Upper lobe of left lung (tissue), 6 donors: ENCODE measurements around the gene CCDC28B. TPM values are rescaled to one million over a fixed set of nuclear protein-coding genes. Genes with fewer than 3 reads are reported as not detected.
"Not testable (repeated sequence)": the region's sequence is repeated elsewhere in the genome, so short reads cannot be mapped to it uniquely, and the experiment has no call there.

Source experiments
- ATAC-seq, 2 donors: fragments of 200-7000 bp; cut with Tn5 transposase; one replicate each; pipeline ENCODE4 v1.9.1; 2022; ENCODE audit warnings: mild to moderate bottlenecking in 2 of 2, moderate library complexity in 2 of 2; ENCODE audit not compliant: low FRiP score in 2 of 2
- DNase-seq, 2 donors: peaks; one replicate each; pipeline ENCODE4 v3.0.0-alpha.2; 2019 to 2020
- H3K27ac ChIP-seq, 4 donors: fragments of 200-600 bp; sonication (generic); one replicate each; pipeline ENCODE4 v1.5.1; 2016 to 2019
- H3K27me3 ChIP-seq, 4 donors: fragments of 200-600 bp; sonication (generic); one replicate each; pipeline ENCODE4 v1.5.1; 2017 to 2019
- H3K36me3 ChIP-seq, 4 donors: fragments of 200-600 bp; sonication (generic); one replicate each; pipeline ENCODE4 v1.5.1; 2016 to 2019
- H3K4me1 ChIP-seq, 4 donors: fragments of 200-600 bp; sonication (generic); one replicate each; pipeline ENCODE4 v1.5.1; 2018 to 2019
- H3K4me3 ChIP-seq, 4 donors: fragments of 200-600 bp; sonication (generic); one replicate each; pipeline ENCODE4 v1.5.1; 2017 to 2019; ENCODE audit warnings: mild to moderate bottlenecking in 2 of 4, moderate library complexity in 1 of 4
- H3K9me3 ChIP-seq, 4 donors: fragments of 200-600 bp; sonication (generic); one replicate each; pipeline ENCODE4 v1.5.1; 2018 to 2019
- EP300 ChIP-seq, 4 donors: sonication (generic); formaldehyde crosslinking; IDR thresholded peaks; one replicate each; pipeline ENCODE4 v1.5.1; 2017; ENCODE audit warnings: antibody characterized with exemption in 4 of 4, control low read depth in 2 of 4
- POLR2A ChIP-seq, 4 donors: fragments of 450-650 bp; IDR thresholded peaks; one replicate each; pipeline ENCODE4 v1.5.1; 2016 to 2017; ENCODE audit warnings: antibody characterized with exemption in 4 of 4, mild to moderate bottlenecking in 2 of 4
- POLR2AphosphoS5 ChIP-seq, 2 donors: sonication (generic); formaldehyde crosslinking; IDR thresholded peaks; one replicate each; pipeline ENCODE4 v1.5.1; 2017; ENCODE audit warnings: antibody characterized with exemption in 2 of 2
- WGBS, 2 donors: methylation state at CpG; one replicate each; pipeline ENCODE4 v1.1.5; 2017 to 2018; 5-methylcytosine and 5-hydroxymethylcytosine counted together
- total RNA-seq, 6 donors: library from RNA; depleted of rRNA in 4 of 6; stranded (reverse); fragments of >200 nt in 4 of 6; gene quantifications; one replicate each; pipeline versions ENCODE4 v1.1.0 to v1.2.1, GENCODE V29; 2016 to 2021
- TF ChIP-seq, protein P1 (sequence below), 6 experiments: fragments of 450-650 bp in 4 of 6; fragments of 200-600 bp in 2 of 6; sonication (generic) in 2 of 6; IDR thresholded peaks; one replicate each; pipeline ENCODE4 v1.5.1; 2016 to 2019; ENCODE audit warnings: antibody characterized with exemption in 6 of 6
- donor health status: DM: no; HTN: no; CAD: no; lungs with moderate emphysema.
- donor health status: DM: no; HTN: yes; CAD: no; lungs with severe emphysema.

CCDC28B gene
- total RNA-seq, 6 donors from 2014 or later = 0.98 to 4.2 (median 3.2) TPM

DNA sequence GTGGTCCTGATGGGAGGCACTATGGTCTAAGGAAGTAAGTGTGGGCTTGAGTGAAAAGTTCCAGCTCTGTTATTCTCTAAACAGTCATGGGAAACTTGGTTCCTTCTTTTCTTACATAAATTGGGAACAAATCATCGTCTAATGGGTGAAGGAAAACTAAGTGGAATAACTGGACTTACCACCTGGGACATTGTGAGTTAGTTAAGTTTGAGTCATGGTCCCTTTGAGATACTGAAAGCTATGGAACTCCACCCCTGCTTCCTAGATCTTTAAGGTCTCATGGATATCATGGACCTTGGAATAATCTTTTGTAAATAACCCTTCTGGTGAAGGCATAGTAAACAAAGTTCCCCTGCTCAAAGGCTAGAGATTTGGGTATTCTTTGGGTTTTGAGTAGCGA is 37.0 kb upstream of the CCDC28B start:
- no peak overlapping the region for H3K27ac ChIP-seq
- H3K4me1 ChIP-seq = no peaks in the 10 kb centered on the region
- no peak for DNase-seq
- H3K4me3 ChIP-seq = no peak overlapping the region
- peaks cover 35 to 95% (median 77%) of the 10 kb centered on the region in 4 donors for H3K36me3 ChIP-seq
- no peaks in the 10 kb centered on the region for H3K9me3 ChIP-seq
- WGBS, 2 donors = 88 to 91% methylated on average over 2 of the region's 2 CpGs
- TF ChIP-seq, protein P1, sequence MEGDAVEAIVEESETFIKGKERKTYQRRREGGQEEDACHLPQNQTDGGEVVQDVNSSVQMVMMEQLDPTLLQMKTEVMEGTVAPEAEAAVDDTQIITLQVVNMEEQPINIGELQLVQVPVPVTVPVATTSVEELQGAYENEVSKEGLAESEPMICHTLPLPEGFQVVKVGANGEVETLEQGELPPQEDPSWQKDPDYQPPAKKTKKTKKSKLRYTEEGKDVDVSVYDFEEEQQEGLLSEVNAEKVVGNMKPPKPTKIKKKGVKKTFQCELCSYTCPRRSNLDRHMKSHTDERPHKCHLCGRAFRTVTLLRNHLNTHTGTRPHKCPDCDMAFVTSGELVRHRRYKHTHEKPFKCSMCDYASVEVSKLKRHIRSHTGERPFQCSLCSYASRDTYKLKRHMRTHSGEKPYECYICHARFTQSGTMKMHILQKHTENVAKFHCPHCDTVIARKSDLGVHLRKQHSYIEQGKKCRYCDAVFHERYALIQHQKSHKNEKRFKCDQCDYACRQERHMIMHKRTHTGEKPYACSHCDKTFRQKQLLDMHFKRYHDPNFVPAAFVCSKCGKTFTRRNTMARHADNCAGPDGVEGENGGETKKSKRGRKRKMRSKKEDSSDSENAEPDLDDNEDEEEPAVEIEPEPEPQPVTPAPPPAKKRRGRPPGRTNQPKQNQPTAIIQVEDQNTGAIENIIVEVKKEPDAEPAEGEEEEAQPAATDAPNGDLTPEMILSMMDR (IDR thresholded peaks at IDR 0.05) = no peak
- TF ChIP-seq EP300 (IDR thresholded peaks at IDR 0.05) (no peak), POLR2AphosphoS5 (IDR thresholded peaks at IDR 0.05) (no peak), POLR2A (IDR thresholded peaks at IDR 0.05) (no peak)
- H3K27me3 ChIP-seq = no peaks in the 10 kb centered on the region
- no peak for ATAC-seq

- H3K4me1 ChIP-seq, H3K9me3 ChIP-seq, H3K27ac ChIP-seq, DNase-seq, H3K27me3 ChIP-seq, H3K4me3 ChIP-seq, ATAC-seq: not testable (repeated sequence)
- H3K36me3 ChIP-seq = peaks cover 33 to 95% (median 71%) of the 10 kb centered on the region in 4 donors
- 97 to 99% methylated on average over 10 of the region's 10 CpGs for WGBS, 2 donors
Measured at GRCh38 chr1:32165633-32166032, 34.8 kb upstream of the CCDC28B start.

DNA sequence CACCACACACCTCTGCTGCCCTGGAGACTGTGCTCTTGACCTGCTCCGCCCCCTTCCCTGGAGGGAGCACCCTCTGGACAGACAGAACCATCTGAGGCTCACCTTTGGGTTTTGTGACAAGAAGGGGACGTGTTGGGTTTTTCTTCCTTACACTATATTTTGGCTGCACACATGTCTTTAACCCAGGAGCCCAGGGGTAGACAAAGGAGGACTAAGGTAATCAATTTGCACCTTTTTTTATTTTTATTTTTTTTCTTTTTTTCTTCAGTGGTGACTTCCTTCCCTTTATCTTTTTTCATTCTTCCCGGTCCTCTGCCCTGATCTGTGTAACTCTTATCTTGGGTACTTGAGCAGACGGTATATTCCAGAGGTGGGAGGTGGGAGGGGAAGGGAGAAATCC is 29.4 kb upstream of the CCDC28B start:
- DNase-seq (no peak), ATAC-seq (no peak)
- Histone ChIP-seq H3K27me3 (no peaks in the 10 kb centered on the region), H3K27ac (no peak overlapping the region), H3K9me3 (no peaks in the 10 kb centered on the region), H3K4me1 (no peaks in the 10 kb centered on the region), H3K36me3 (peaks cover 30 to 90% (median 59%) of the 10 kb centered on the region in 4 donors), H3K4me3 (no peak overlapping the region)
- no peak for TF ChIP-seq EP300 (IDR thresholded peaks at IDR 0.05)
- TF ChIP-seq, protein P1 (IDR thresholded peaks at IDR 0.05) = no peak
- no peak for TF ChIP-seq POLR2A (IDR thresholded peaks at IDR 0.05)
- TF ChIP-seq POLR2AphosphoS5 (IDR thresholded peaks at IDR 0.05) = no peak
- WGBS, 2 donors = 79 to 88% methylated on average over 4 of the region's 4 CpGs

DNA sequence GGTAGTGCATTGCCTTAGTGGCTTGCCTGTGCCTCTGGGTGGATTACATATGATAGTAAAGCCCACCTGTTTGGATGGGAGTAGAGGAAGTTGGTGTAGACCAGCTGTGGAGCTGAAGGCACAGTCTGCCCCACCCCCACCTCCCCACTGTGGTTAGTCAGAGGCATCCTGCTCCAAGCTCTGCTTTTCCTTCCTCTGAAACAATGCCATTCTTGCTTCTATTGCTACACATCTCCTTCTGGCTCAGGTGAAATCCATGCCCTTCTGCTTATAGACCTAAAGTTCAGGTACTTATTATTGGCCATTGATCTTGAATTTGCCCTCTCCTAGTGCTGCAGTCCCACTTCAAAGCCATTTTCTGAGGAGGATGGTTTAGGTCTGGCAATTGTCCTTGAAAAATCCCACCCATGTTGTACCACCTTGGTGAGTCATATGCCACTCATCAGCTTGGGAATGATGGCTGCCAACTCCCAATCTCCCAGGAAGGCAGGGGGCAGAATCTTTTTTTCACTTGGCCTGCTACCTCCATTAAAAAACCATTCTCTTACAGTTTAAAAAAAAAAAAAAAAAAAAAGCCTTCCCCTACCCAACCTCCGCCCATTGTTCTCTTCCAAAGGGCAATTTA is 27.7 kb upstream of the CCDC28B start:
- Histone ChIP-seq H3K27ac (no peak overlapping the region), H3K27me3 (no peaks in the 10 kb centered on the region), H3K9me3 (no peaks in the 10 kb centered on the region), H3K36me3 (peaks cover 16 to 74% (median 44%) of the 10 kb centered on the region in 4 donors), H3K4me3 (no peak overlapping the region), H3K4me1 (no peaks in the 10 kb centered on the region)
- WGBS, 2 donors = 97 to 100% methylated on average over 1 of the region's 1 CpG
- TF ChIP-seq, protein P1 (IDR thresholded peaks at IDR 0.05) = no peak
- TF ChIP-seq POLR2AphosphoS5 (IDR thresholded peaks at IDR 0.05) (no peak), POLR2A (IDR thresholded peaks at IDR 0.05) (no peak)
- no peak for ATAC-seq
- DNase-seq = no peak

- Histone ChIP-seq H3K9me3 (no peaks in the 10 kb centered on the region), H3K4me3 (peak overlapping the region in 3 of 4 donors; percentile 54 to 77 (median 76)), H3K27me3 (no peaks in the 10 kb centered on the region), H3K4me1 (peaks cover 26 to 47% (median 31%) of the 10 kb centered on the region in 4 donors), H3K27ac (peak overlapping the region; percentile 85 to 96 (median 94)), H3K36me3 (peaks cover 0 to 38% (median 14%) of the 10 kb centered on the region in 4 donors)
- no peak for ATAC-seq
- 70 to 79% methylated on average over 7 of the region's 7 CpGs for WGBS, 2 donors
- TF ChIP-seq POLR2AphosphoS5 (IDR thresholded peaks at IDR 0.05) (no peak), EP300 (IDR thresholded peaks at IDR 0.05) (no peak), POLR2A (IDR thresholded peaks at IDR 0.05) (no peak)
- TF ChIP-seq, protein P1 (IDR thresholded peaks at IDR 0.05) = no peak
- DNase-seq = no peak
Measured at GRCh38 chr1:32178380-32179192, 21.8 kb upstream of the CCDC28B start.
